PC-3 (cell line): ENCODE data around the gene CIDEC. TPM values are rescaled to one million over a fixed set of nuclear protein-coding genes. Genes with fewer than 3 reads are reported as not detected.

Experiments used
- ATAC-seq: fragments of 200-7000 bp; cut with Tn5 transposase; 2 replicates; pipeline ENCODE4 v1.9.1; 2020; ENCODE audit warnings: mild to moderate bottlenecking, moderate library complexity
- BruUV-seq: library from RNA; stranded (reverse); fragments of 400-500 nt; replicated peaks from 2 replicates; lab custom pipeline; 2021; lab: Mats Ljungman, UMichigan
- CTCF ChIA-PET: fragments of 300-600 bp; sonication (Branson Sonifier 250); formaldehyde crosslinking; loops from one replicate; lab custom pipeline; 2022; ENCODE audit warnings: antibody characterized with exemption; lab: Charles Lee
- POLR2A ChIA-PET: fragments of 300-600 bp; sonication (Branson Sonifier 250); formaldehyde crosslinking; loops from one replicate; lab custom pipeline; 2022; ENCODE audit warnings: antibody characterized with exemption; ENCODE audit not compliant: unreplicated experiment; lab: Charles Lee
- DNase-seq: peaks from one replicate; pipeline ENCODE4 v3.0.0-alpha.2; 2015
- H2AFZ ChIP-seq: fragments of 300-600 bp; sonication (generic); 2 replicates; pipeline ENCODE4 v1.6.0; 2016; ENCODE audit warnings: antibody characterized with exemption, low read length
- H3F3A ChIP-seq: fragments of 300-600 bp; sonication (generic); one replicate; pipeline ENCODE4 v1.6.0; 2017; ENCODE audit warnings: antibody characterized with exemption, low read length, control low read depth, mild to moderate bottlenecking; ENCODE audit not compliant: unreplicated experiment
- H3K27ac ChIP-seq: fragments of 300-600 bp; sonication (generic); 2 replicates; pipeline ENCODE4 v1.5.1; 2016; ENCODE audit warnings: mild to moderate bottlenecking, low read length
- H3K27me3 ChIP-seq: fragments of 300-600 bp; sonication (generic); 2 replicates; pipeline ENCODE4 v1.6.1; 2016; ENCODE audit warnings: low read length, mixed read lengths
- H3K36me3 ChIP-seq: fragments of 300-600 bp; sonication (generic); 2 replicates; pipeline ENCODE4 v1.6.1; 2016; ENCODE audit warnings: low read depth, mixed run types, low read length, mixed read lengths
- H3K4me1 ChIP-seq: fragments of 300-600 bp; sonication (generic); 2 replicates; pipeline ENCODE4 v1.5.1; 2016; ENCODE audit warnings: low read length; ENCODE audit not compliant: insufficient read depth
- H3K4me2 ChIP-seq: fragments of 300-600 bp; sonication (generic); 2 replicates; pipeline ENCODE4 v1.6.0; 2016; ENCODE audit warnings: low read length
- H3K4me3 ChIP-seq: fragments of 300-600 bp; sonication (generic); 2 replicates; pipeline ENCODE4 v1.5.1; 2016; ENCODE audit warnings: mild to moderate bottlenecking, low read length, mixed read lengths
- H3K79me2 ChIP-seq: fragments of 300-600 bp; sonication (generic); 2 replicates; pipeline ENCODE4 v1.6.1; 2017; ENCODE audit warnings: low read length, mixed read lengths
- H3K9ac ChIP-seq: fragments of 300-600 bp; sonication (generic); 2 replicates; pipeline ENCODE4 v1.6.0; 2016; ENCODE audit warnings: mild to moderate bottlenecking, low read length
- H3K9me2 ChIP-seq: fragments of 300-600 bp; sonication (generic); replicated peaks from 2 replicates; pipeline ENCODE4 v1.6.1; 2016; ENCODE audit warnings: mixed run types, low read length, mixed read lengths
- H3K9me3 ChIP-seq: fragments of 300-600 bp; sonication (generic); 2 replicates; pipeline ENCODE4 v1.6.1; 2016; ENCODE audit warnings: low read length, mixed read lengths
- H4K20me1 ChIP-seq: fragments of 300-600 bp; sonication (generic); 2 replicates; pipeline ENCODE4 v1.6.1; 2016; ENCODE audit warnings: low read length, mixed read lengths
- EZH2 ChIP-seq: fragments of 300-600 bp; sonication (generic); IDR thresholded peaks from one replicate; pipeline ENCODE4 v1.6.1; 2017; ENCODE audit warnings: antibody characterized with exemption, mild to moderate bottlenecking, low read length; ENCODE audit not compliant: unreplicated experiment
- EZH2phosphoT487 ChIP-seq: fragments of 300-600 bp; sonication (generic); IDR thresholded peaks from 2 replicates; pipeline ENCODE4 v1.6.1; 2018; ENCODE audit warnings: mild to moderate bottlenecking, antibody characterized with exemption, low read length, borderline replicate concordance
- intact Hi-C: fragments of 100-400 bp; cut with micrococcal nuclease; formaldehyde crosslinking; loops from 2 replicates; pipeline ENCODE4 v1.9.0; 2023
- total RNA-seq: library from RNA; depleted of rRNA; stranded (reverse); fragments of >200 nt; gene quantifications from 2 replicates; pipeline ENCODE4 v1.2.3, GENCODE V29; 2014
- TF ChIP-seq, protein P1 (sequence below): fragments of 300-600 bp; sonication (generic); conservative IDR thresholded peaks from 2 replicates; pipeline ENCODE4 v1.5.1; 2017; ENCODE audit warnings: antibody characterized with exemption, low read depth, mild to moderate bottlenecking, low read length

The CIDEC gene
- total RNA-seq, 1 experiment from 2014 or later = not detected

GRCh38 chr3:9916734-9917680 lies 37.0 kb upstream of the CIDEC start, which contains the start of gene IL17RC:
IL17RC (plus strand) TSS chr3:9917098; CDS start chr3:9917316, 218 bp downstream.
- ATAC-seq = peak; percentile 70
- intact Hi-C loops = loop anchor here (1.0 to 5.0 kb wide), 8 partner anchors 16 to 68 kb away; partner anchors contain the start of genes CIDEC and CRELD1

DNA sequence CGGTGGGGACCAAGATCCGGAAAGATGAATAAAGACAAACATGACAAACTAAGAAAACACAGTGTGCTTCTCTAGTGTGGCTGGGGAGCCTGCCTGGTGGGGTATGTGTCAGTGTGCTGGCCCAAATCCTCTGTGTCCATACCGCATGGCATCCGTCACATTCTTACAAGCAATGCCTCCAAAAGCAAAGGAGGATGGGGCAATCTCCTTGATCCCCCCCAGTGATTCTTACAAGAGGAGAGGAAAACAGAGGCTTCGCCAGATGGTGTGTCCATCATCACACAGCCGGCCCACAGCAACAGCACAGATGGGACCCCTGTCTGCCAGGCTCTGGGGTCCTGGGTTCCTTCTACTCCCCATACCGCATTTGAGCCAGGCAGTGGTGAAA lies 36.3 kb upstream of the CIDEC start:
- peaks cover 26% of the 10 kb centered on the region for H3K79me2 ChIP-seq
- TF ChIP-seq, protein P1, sequence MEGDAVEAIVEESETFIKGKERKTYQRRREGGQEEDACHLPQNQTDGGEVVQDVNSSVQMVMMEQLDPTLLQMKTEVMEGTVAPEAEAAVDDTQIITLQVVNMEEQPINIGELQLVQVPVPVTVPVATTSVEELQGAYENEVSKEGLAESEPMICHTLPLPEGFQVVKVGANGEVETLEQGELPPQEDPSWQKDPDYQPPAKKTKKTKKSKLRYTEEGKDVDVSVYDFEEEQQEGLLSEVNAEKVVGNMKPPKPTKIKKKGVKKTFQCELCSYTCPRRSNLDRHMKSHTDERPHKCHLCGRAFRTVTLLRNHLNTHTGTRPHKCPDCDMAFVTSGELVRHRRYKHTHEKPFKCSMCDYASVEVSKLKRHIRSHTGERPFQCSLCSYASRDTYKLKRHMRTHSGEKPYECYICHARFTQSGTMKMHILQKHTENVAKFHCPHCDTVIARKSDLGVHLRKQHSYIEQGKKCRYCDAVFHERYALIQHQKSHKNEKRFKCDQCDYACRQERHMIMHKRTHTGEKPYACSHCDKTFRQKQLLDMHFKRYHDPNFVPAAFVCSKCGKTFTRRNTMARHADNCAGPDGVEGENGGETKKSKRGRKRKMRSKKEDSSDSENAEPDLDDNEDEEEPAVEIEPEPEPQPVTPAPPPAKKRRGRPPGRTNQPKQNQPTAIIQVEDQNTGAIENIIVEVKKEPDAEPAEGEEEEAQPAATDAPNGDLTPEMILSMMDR = no peak
- TF ChIP-seq EZH2phosphoT487 (no peak), EZH2 (no peak)
- H3K27me3 ChIP-seq = no peaks in the 10 kb centered on the region
- ATAC-seq = peak; percentile 49
- H3F3A ChIP-seq = no peaks in the 10 kb centered on the region
- BruUV-seq = TSS peak; percentile 89
- 0 out of 2 replicates have a peak, but pooled peaks cover 2% of the 10 kb centered on the region for H3K36me3 ChIP-seq
- H3K4me1 ChIP-seq = peaks cover 67% of the 10 kb centered on the region
- H3K4me2 ChIP-seq = peak overlapping the region; percentile 99
- CTCF ChIA-PET = interaction anchor here (0.7 to 1.2 kb wide), 2 partner anchors 15 to 18 kb away, joined by 3 read pairs; no protein-coding TSS in a partner anchor
- peak; percentile 89 for DNase-seq
- peak overlapping the region; percentile 94 for H3K9ac ChIP-seq
- H3K9me2 ChIP-seq = no peaks in the 10 kb centered on the region
- H3K9me3 ChIP-seq = no peaks in the 10 kb centered on the region
- H3K27ac ChIP-seq = peak overlapping the region; percentile 99
- intact Hi-C loops = loop anchor here (1.0 to 5.0 kb wide), 8 partner anchors 17 to 67 kb away; partner anchors contain the start of genes CIDEC and CRELD1
- no peak overlapping the region for H2AFZ ChIP-seq
- H4K20me1 ChIP-seq = no peaks in the 10 kb centered on the region
- POLR2A ChIA-PET = interaction anchor here (0.6 to 1.4 kb wide), 3 partner anchors 17 to 235 kb away, joined by 6 to 25 read pairs (median 7); partner anchors contain the start of genes ARPC4 and CRELD1
- H3K4me3 ChIP-seq = peak overlapping the region; percentile 75

More at GRCh38 chr3:9916734-9917680, 37.0 kb upstream of the CIDEC start, which contains the start of gene IL17RC:
- H3F3A ChIP-seq = no peaks in the 10 kb centered on the region
- POLR2A ChIA-PET = interaction anchor here (0.5 to 1.4 kb wide), 4 partner anchors 14 to 124 kb away, joined by 3 to 25 read pairs (median 6); partner anchors contain the start of genes ARPC4 and CRELD1
- no peak for TF ChIP-seq EZH2phosphoT487
- no peak for TF ChIP-seq EZH2
- TF ChIP-seq, protein P1 = no peak
- peak within 1 kb of the TSS; percentile 99 for H3K27ac ChIP-seq
- peak within 1 kb of the TSS; percentile 75 for H3K4me3 ChIP-seq
- peak within 1 kb of the TSS; percentile 94 for H3K9ac ChIP-seq
- DNase-seq = peak; percentile 99
- CTCF ChIA-PET = interaction anchor here (0.7 to 1.2 kb wide), 2 partner anchors 14 to 19 kb away, joined by 3 read pairs; no protein-coding TSS in a partner anchor
- H3K27me3 ChIP-seq = no peaks in the 10 kb centered on the region
- peak within 1 kb of the TSS; percentile 99 for H3K4me2 ChIP-seq
- no peaks in the 10 kb centered on the region for H3K9me2 ChIP-seq
- H3K79me2 ChIP-seq = peaks cover 26% of the 10 kb centered on the region
- peaks cover 60% of the 10 kb centered on the region for H3K4me1 ChIP-seq
- H3K36me3 ChIP-seq = 0 out of 2 replicates have a peak, but pooled peaks cover 2% of the 10 kb centered on the region
- no peaks in the 10 kb centered on the region for H4K20me1 ChIP-seq
- no peaks in the 10 kb centered on the region for H3K9me3 ChIP-seq
- peak within 1 kb of the TSS; percentile 45 for H2AFZ ChIP-seq
- BruUV-seq = TSS peak; percentile 52
